Measurements from ENCODE around the gene CLDN18.

GRCh38 chr3:138023754-138024153 lies 13.8 kb downstream of the CLDN18 start:
- TF ChIP-seq CTCF (IDR thresholded peaks at IDR 0.05; ENCODE audit: low read length) (no peak), EZH2 (optimal IDR thresholded peaks at IDR 0.05; ENCODE audit: low read depth, low read length) (no peak)

Data from MM.1S (cell line).